ES-I3 (cell line): Measurements from ENCODE around the gene UACA.
"Not testable (repeated sequence)": the region's sequence is repeated elsewhere in the genome, so short reads cannot be mapped to it uniquely, and the experiment has no call there.

ENCODE experiments used
- H3K36me3 ChIP-seq: 2 replicates; pipeline ENCODE4 v1.6.1; 2013; ENCODE audit warnings: mild to moderate bottlenecking, low read length, control low read depth, moderate library complexity; ENCODE audit not compliant: insufficient read depth
- H3K4me1 ChIP-seq: 2 replicates; pipeline ENCODE4 v1.6.1; 2013; ENCODE audit warnings: mild to moderate bottlenecking, control low read depth, low read length; ENCODE audit not compliant: insufficient read depth
- H3K9ac ChIP-seq: 2 replicates; pipeline ENCODE4 v1.6.1; 2013; ENCODE audit warnings: low read depth, mild to moderate bottlenecking, low read length, moderate library complexity
- H3K9me3 ChIP-seq: 2 replicates; pipeline ENCODE4 v1.6.1; 2013; ENCODE audit warnings: mild to moderate bottlenecking, low read length, moderate library complexity; ENCODE audit not compliant: control insufficient read depth, insufficient read depth

Gene UACA

DNA sequence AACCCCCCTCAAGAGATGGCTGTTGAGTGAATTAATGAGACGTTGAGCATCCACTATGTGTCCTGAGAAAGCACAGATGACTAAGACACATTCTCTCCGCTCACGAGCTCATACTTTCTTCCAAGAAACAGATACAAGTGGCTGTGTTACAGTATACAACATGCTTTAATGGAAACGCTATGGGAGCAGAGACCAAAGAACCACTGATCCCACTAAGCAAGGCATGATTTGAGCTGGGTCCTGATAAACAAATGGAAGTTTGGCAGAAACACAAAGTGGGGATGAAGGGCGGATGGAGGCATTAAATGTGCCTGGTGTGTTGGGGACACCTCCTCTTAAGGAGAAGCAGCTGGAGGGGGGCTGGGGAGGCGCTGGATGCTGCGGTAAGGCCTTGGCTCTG, 129.4 kb downstream of the UACA start:
- Histone ChIP-seq H3K4me1 (peaks cover 30% of the 10 kb centered on the region), H3K36me3 (no peaks in the 10 kb centered on the region), H3K9ac (no peak overlapping the region), H3K9me3 (no peaks in the 10 kb centered on the region)

DNA sequence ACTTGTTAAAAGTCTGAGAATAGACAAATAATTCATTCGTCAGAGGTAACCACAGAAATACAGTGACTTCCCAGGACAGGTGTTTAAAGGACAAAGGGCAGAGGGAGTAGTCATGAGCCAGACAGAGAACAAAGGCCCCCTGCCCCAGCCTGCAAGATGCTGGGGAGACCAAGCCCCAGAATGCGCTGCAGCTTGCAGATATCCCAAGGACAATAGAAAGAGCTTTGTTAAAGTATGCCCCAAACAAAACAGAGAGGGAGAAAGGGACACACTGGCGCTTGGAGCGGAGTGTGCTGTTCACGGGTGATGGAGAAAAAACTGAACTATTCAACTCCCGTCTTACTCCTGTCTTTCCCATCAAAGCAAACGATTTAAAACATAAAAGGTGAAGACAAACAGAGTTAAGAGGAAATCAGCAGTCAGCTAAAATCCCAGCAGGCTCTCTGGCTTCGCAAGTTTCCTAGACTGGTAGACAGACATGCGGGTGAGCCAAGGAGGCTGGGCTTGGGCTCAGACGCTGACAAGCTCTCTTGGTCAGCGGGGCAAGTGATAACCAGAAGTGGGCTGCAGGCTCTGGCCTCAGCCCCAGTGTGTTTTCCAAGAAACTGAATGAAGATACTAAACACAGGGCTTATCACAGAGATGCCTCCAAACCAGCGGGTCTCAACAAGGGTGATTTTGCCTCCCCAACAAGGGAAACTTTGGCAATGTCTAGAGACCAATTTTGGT, 130.1 kb downstream of the UACA start:
- Histone ChIP-seq H3K4me1 (peaks cover 31% of the 10 kb centered on the region), H3K9ac (no peak overlapping the region), H3K36me3 (no peaks in the 10 kb centered on the region), H3K9me3 (no peaks in the 10 kb centered on the region)

DNA sequence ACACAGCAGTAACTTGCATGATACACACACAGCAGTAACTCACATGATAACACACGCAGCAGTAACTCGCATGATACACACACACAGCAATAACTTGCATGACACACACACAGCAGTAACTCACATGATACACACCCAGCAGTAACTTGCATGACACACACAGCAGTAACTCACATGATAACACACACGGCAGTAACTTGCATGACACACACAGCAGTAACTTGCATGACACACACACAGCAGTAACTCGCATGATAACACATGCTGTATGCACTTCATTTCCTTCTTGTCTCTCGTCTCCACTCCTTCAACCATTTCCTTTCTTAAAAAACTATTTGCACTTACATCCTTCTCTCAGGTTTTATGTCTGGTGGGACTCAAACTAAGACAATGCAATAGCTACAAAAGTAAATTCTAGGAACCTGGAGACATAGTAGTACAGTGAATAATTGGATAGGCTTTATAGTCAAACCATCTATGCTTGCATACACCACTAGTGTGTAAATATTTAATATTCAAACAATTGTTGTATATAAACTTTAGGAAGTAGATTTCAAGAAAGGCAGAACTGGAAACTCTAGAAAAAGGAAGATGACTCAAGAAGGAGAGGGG, 130.8 kb downstream of the UACA start:
- H3K36me3 ChIP-seq, result no peaks in the 10 kb centered on the region
- H3K4me1 ChIP-seq, result peaks cover 36% of the 10 kb centered on the region
- no peak overlapping the region for H3K9ac ChIP-seq
- H3K9me3 ChIP-seq, result no peaks in the 10 kb centered on the region

DNA sequence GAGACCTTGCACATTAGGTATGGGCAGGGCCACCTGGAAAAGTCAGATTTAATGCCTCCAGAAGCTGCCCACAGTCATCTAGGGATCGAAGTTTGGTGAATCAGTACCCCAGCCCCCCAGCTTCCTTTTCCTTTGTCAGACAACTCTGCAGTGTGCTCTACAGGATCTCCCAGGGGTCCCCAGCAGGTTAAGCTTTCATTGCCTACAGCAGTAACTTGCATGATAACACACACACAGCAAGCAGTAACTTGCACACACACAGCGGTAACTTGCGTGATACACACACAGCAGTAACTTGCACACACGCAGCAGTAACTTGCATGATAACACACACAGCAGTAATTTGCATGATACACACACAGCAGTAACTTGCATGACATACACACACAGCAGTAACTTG, 131.3 kb downstream of the UACA start:
- Histone ChIP-seq H3K9me3 (no peaks in the 10 kb centered on the region), H3K36me3 (no peaks in the 10 kb centered on the region), H3K9ac (no peak overlapping the region), H3K4me1 (peaks cover 36% of the 10 kb centered on the region)

DNA sequence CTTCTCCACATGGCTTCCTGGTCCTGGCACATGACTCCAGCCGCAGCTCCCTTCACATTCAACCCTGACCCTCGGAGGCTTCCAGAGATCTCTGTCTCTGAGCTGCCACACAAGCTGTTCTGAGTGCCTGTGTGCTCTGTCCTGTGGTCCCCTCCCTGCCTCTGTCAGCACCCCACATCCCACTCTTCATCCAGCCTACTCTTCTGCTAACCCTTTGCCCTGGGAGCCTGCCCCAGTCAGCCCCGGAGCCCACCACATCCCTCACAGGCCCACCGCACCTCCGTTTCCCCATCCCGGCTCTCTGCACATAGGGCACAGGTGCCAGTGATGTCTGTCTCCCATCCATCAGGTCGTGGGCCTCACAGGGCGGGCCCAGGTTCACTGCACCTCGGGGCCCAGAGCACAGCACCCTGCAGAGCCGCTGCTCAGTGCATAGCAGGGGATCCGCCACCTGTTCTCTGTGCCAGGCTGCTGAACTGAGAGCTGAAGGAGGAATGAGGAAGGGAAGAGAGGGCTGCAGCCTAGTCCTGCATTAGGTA, 133.6 kb downstream of the UACA start:
- Histone ChIP-seq H3K4me1 (peaks cover 36% of the 10 kb centered on the region), H3K36me3 (no peaks in the 10 kb centered on the region), H3K9ac (no peak overlapping the region), H3K9me3 (no peaks in the 10 kb centered on the region)

DNA sequence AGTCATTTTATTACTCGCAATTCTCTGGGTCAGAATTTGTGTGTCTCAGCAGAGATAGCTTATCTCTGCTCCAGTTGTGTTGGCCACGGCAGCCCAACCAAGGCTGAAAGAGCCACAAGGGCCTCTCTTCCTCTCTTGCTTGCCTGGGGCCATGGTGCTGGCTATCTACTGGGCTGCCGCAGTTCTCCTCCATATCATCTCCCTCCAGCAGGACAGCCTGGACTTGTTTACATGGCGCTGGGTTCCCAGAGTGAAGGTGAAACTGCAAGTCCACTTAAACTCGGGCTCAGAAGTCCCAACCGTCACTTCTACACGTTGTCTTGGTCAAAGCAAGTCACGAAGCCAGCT, 134.8 kb downstream of the UACA start:
- H3K9me3 ChIP-seq, result no peaks in the 10 kb centered on the region
- no peaks in the 10 kb centered on the region for H3K36me3 ChIP-seq
- peaks cover 29% of the 10 kb centered on the region for H3K4me1 ChIP-seq
- no peak overlapping the region for H3K9ac ChIP-seq

DNA sequence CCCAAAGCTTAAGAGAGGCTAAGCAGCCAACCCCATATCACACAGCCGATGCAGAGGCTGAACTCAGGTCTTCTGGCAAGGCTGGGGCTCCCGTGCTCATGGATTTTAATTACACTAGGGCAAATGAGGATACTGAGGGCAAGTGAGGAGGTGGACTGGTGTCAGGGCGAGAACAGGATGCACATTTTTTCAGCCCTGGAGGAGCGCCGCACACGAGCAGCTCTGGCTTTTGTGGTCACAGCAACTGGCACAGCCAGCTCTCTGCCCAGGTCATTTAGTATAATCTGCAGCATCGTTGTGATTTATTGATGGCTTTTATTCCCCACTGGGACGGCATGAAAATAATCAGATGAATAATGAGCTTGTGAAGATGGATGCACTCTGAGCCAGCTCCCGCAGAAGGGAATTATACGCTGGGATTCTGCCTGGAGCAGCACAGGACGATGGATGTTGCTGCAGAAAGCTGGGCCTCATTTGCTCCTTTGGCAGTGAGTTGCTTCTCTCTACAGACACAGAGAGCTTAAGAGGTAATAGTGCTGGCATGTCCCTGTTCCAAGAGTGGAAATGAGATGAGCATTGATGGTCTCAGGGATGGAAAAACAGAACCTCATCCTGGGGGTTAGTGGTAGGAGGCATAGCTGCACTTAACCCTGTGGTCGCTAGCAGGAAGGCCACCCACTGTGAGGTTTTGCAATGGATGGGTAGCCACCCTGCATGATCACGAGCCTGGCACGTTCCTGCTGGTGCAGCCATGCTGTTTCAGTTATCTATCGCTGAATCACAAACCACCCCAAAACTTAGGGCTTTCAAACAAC, 135.4 kb downstream of the UACA start:
- Histone ChIP-seq H3K36me3 (no peaks in the 10 kb centered on the region), H3K9ac (no peak overlapping the region), H3K9me3 (no peaks in the 10 kb centered on the region), H3K4me1 (peaks cover 24% of the 10 kb centered on the region)

DNA sequence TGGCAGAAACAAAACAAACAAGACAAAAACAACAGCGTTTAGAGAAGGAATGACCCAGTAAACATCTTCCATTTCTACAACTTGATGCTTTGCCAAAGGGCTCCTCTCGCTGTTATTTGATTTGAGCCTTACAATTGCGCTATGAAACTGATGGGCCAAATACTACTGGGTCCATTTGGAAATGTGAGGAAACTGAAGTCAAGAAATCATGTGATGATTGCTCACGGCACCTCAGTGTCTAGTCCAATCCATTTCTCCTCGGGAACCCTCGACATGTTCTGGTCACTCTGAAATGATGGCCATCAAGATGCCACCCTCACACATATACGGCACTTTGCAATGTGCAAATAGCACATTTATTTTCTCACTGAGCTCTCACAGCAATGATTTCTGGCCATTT, 136.0 kb downstream of the UACA start:
- 0 out of 2 replicates have a peak, but pooled peaks cover 4% of the 10 kb centered on the region for H3K9me3 ChIP-seq
- no peak overlapping the region for H3K9ac ChIP-seq
- no peaks in the 10 kb centered on the region for H3K36me3 ChIP-seq
- peaks cover 17% of the 10 kb centered on the region for H3K4me1 ChIP-seq

DNA sequence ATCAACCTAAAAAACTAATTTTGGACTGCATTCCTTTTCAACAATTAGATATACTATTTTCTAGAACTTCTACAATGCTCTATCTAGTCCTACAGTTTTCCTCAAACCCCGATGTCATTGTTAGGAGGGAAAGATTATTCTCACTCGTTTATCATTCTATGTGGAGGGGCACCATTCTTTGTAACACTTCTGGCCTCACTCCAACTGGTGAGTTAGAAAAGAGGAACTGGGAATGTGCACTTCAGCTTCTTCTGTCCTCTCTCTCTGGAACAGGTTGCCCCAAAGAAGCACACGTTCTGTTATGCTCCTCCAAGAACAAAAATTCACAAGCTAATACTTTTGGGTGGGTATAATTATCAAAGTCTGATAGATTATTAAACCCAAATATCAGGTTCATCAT, 137.9 kb downstream of the UACA start:
- Histone ChIP-seq H3K4me1 (peaks cover 6% of the 10 kb centered on the region), H3K9ac (no peak overlapping the region), H3K9me3 (0 out of 2 replicates have a peak, but pooled peaks cover 6% of the 10 kb centered on the region), H3K36me3 (no peaks in the 10 kb centered on the region)

DNA sequence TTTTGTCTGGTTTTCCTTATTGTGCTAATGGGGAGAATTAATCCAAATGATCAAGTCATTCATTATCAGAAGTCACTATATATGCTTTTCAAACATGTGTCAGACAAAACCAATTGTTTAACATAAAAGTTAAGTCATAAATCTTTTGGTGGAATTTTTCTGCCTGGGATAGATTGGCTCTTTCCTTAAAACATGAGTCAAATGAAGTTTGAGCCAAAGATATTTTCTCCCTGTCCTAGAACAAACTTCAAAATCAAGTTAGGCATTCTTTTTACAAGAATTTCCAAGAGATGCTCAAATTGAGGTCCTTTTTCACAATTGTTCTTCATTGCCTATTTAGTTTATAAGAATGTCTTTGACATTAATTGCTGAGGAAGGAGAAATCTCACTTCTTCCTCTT, 138.3 kb downstream of the UACA start:
- H3K9ac ChIP-seq, result no peak overlapping the region
- H3K9me3 ChIP-seq, result 0 out of 2 replicates have a peak, but pooled peaks cover 6% of the 10 kb centered on the region
- no peaks in the 10 kb centered on the region for H3K36me3 ChIP-seq
- H3K4me1 ChIP-seq, result peaks cover 6% of the 10 kb centered on the region

DNA sequence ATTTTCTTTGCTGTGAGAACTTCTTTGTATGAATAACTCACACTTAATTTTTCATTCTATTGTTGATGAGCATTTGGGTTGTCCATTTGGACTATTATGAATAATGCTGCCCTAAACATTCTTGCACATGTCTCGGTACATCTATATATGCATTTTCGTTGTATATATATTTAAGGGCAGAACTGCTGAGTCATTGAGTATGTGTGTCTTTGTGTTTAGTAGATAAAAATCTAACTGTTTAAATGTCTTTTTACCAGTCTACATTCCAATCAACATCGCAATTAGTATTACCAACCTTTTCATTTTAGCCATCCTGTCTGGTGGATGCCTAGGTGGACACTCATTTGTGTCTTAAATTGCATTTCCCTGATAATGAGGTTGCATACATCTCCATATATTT, 144.4 kb downstream of the UACA start:
- H3K4me1 ChIP-seq, result peaks cover 10% of the 10 kb centered on the region
- H3K36me3 ChIP-seq, result no peaks in the 10 kb centered on the region
- H3K9me3 ChIP-seq, result 0 out of 2 replicates have a peak, but pooled peaks cover 6% of the 10 kb centered on the region
- H3K9ac ChIP-seq, result no peak overlapping the region

DNA sequence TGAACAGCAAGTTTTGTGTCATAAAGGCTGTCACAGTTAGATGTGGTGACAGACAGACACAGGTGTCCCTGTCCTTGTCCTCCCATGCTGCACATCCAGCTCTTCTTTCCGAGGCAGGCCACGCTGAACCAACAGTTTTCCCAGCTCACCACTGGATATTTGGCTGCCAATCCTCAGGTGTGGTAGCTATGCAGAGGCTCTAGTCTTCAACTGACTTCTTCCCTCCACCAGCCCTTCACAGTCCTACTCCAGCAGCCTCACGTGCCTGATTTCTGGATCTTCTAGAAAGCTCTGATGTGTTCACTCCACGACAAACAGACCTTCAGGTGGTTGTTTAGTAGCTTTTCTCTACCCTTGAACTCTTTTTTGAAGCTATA, 145.5 kb downstream of the UACA start:
- H3K4me1 ChIP-seq, result peaks cover 10% of the 10 kb centered on the region
- no peaks in the 10 kb centered on the region for H3K36me3 ChIP-seq
- H3K9ac ChIP-seq, result no peak overlapping the region
- H3K9me3 ChIP-seq, result 0 out of 2 replicates have a peak, but pooled peaks cover 6% of the 10 kb centered on the region

DNA sequence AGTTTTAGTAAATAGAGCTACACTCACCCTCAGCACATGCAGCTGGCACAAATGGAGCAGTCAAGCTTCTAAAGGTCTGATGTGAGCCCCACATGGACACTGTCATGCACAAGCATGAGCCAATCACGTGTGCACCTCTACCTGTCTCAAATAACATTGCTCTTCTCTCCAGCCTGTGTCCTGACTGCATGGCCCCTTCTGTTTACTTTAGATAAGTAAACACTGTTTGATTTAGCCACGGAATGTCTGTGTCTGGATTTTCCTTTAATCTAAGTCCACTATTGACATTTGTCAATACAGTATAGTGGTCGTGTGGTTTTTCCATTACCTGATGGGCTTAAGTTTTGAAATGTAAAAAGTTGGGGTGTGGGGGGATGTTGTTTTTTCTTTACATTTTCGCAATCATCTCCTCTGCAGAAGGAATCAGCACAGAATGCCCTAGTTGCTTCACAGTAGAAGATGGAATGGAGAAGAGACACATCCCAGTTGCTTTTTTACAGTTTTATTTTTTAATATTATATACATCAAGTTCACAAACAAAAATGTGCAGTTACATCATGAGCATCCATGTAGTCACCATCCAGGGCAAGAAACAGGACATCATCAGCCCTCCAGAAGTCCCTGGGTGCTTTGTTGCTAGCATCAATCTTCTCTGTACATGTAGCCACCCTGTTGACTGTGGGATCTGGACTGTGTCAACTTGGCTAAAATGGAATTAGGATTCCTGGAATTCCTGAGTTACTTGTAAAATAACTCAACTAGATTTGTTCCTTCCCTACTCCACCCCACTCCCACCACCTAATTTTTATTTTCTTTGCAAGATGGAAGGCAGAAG, 146.1 kb downstream of the UACA start:
- Histone ChIP-seq H3K9ac (no peak overlapping the region), H3K36me3 (no peaks in the 10 kb centered on the region), H3K9me3 (0 out of 2 replicates have a peak, but pooled peaks cover 2% of the 10 kb centered on the region), H3K4me1 (peaks cover 10% of the 10 kb centered on the region)

DNA sequence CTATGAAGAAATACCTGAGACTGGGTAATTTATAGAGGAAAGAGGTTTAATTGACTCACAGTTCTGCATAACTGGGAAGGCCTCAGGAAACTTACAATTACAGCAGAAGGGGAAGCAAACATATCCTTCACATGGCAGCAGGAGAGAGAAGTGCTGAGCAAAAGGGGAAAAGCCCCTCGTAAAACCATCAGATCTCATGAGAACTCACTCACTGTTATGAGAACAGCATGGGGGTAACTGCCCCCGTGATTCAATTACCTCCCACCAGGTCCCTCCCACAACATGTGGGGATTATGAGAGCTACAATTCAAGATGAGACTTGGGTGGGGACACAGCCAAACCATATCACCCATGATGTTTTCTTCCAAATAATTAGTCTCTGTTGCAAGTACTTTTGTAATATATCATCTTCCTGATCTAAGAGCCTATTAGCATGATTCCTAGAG, 147.0 kb downstream of the UACA start:
- H3K4me1 ChIP-seq, H3K9ac ChIP-seq, H3K36me3 ChIP-seq, H3K9me3 ChIP-seq: not testable (repeated sequence)
